HL-60/S4 treated with phorbol 12-myristate 13-acetate at 8.2 ng/mL for 4 days and 3 days (cell line): ENCODE measurements around the gene SENP8.

Experiments
- in situ Hi-C: fragments of 300-500 bp; cut with MboI; formaldehyde crosslinking; loops from 2 replicates; pipeline ENCODE4 v1.15.0; 2022; ENCODE audit warnings: low sequenced_read_pairs

SENP8 gene

DNA sequence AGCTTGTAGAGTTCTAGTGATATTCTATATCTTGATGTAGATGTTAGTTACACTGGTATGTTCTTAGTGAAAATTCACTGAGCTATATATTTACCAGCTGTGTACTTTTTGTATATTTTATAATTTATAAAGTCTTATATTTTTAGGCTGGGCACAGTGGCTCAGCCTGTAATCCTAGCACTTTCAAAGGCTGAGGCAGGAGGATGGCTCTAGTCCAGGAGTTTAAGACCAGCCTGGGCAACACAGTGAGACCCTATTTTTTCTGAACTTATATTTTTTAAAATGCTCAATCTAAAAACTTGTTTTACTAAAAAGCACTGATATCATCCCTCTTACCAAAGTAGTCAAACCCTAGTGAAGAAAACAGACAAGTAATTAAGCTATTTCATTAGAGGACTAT lies 5.4 kb upstream of the SENP8 start:
- in situ Hi-C loops: no loop called here

DNA sequence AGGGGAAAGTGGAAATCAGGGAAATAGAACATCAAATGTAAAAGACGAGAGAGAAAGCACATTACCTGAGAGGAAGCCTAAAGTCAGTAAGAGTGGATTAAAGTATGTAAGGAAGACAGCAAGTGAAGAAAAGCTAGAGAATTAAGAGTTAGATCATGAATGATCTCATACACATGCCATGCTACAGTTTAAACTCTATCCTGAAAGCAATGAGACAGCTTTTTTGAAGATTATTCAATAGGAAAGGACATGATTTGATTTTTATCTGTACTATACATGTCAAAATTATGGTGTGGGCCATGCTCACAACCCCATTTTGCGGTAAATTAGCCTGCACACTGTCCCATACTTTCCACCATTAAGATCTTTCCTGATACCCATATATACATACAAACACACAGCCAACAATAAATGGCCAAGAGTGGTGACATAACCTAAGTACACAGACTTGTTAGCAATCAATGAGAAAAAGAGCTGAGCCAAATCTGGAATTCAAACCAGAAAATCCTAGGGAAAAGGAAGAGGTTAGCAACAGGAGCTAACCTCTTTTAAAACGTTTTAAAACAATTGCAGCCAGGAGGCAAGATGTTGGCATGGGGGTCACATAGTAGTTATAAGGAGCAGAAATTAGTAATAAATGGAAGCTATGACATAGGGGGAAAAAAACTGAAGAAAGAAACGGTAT lies 4.7 kb upstream of the SENP8 start:
- in situ Hi-C loops: no loop called here

GRCh38 chr15:72116731-72117485 lies 1.3 kb upstream of the SENP8 start:
- in situ Hi-C loops: no loop called here

DNA sequence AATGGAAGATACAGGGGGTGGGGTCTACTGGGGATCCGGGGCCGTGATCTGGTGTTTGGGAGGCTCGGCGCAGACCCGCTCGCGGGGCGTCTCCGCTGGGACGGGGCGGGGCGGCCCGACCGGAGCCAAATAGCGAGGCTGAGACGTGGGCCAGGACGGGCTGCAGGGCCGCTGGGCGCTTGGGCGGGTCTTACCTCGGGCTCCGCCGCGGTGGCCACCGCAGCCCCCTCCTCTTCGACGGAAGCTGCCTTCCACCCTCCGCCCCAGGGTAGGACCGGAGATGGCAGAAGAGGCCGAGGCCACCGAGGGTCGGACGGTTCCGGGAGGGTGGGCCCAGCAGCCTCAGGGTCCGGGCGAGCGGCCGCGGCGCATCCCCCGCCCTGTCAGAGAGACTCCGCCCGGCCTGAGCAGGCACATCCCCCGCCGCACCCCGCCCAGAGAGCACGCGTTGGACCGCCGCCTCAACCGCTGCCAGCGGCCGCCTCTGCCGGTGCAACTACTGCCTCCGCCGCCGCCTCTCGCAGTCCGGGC lies 652 bp upstream of the SENP8 start:
- in situ Hi-C loops: no loop called here

GRCh38 chr15:72124218-72124617 lies 6.0 kb downstream of the SENP8 start:
- in situ Hi-C loops: no loop called here

DNA sequence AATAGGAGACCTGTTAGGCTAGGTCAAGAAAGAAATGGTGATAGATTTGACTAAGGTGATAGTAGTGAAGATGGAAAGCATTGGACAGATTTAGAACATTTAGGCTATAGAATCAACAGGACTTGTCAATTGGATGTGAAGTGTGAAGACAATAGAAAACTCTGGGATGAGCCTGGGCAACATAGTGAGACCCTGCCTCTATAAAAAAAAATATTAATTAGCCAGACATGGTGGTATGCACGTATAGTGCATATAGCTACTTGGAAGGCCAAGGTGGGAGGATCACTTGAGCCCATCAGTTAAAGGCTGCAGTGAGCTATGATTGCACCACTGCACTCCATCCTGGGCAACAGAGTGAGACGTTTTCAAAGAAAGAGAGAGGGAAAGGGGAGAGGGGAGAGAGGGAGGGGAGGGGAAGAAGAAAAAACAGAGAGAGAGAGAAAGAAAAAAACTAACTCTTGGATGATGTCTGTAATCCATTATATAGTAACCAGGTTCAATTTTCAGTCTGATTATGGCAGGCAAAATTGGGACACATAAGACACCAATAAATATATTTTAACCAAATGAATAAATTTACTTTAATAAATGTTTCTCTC lies 9.6 kb downstream of the SENP8 start:
- in situ Hi-C loops: no loop called here

GRCh38 chr15:72128359-72128758 lies 10.2 kb downstream of the SENP8 start:
- in situ Hi-C loops: no loop called here

DNA sequence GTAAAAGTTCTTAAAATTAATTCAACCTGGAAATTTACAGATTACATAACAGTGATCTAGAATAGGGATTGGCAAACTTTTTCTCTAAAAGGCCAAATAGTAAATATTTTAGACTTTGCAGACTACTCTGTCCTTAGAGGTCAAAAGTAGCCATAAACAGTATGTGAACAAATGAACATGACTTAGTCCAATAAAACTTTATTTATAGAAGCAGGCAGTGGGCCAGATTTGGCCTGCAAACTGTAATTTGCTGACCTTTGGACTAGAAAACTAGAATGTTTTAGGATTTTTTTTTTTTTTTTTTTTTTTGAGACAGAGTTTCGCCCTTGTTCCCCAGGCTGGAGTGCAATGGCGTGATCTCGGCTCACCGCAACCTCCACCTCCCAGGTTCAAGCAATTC lies 12.1 kb downstream of the SENP8 start:
- in situ Hi-C loops: no loop called here

DNA sequence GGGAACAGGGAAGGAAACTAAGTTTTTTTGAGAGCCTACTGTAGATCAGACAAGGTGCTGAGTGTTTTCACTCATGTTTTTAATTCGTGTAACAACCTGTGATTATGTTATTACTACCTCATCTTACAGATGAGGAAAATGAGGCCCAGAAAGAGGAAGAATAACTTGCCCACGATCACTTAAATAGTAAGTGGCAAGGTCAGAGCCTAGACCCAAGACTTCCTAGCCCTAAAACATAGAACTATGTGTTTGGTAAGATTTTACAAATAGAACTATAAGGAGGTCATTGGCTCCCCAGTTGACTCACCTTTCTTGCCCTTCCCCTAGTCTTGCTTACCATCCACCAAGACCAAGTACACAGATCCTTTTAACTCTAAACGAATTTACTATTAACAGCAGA lies 13.7 kb downstream of the SENP8 start:
- in situ Hi-C loops: no loop called here

DNA sequence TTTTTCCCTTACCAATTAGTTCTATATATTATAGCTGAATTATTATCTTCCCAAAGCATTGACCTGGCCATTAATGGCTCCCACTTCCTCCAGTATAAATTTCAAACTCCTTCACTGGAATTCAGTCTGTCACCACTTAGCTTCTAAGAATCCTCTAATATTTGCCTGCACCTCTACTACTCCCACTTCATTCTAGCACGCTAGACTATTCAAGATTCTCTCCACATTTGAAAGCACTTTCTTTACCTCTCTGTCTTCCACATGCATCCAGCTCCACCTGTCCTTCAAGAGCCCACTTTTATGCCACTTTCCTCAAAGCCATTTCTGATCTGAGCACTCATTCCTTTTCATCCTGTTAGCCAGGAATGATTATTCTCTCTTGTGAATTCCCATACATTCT lies 15.0 kb downstream of the SENP8 start:
- in situ Hi-C loops: no loop called here

- in situ Hi-C loops: no loop called here
These were observed 17.5 kb downstream of the SENP8 start for GRCh38 chr15:72135719-72136118.

DNA sequence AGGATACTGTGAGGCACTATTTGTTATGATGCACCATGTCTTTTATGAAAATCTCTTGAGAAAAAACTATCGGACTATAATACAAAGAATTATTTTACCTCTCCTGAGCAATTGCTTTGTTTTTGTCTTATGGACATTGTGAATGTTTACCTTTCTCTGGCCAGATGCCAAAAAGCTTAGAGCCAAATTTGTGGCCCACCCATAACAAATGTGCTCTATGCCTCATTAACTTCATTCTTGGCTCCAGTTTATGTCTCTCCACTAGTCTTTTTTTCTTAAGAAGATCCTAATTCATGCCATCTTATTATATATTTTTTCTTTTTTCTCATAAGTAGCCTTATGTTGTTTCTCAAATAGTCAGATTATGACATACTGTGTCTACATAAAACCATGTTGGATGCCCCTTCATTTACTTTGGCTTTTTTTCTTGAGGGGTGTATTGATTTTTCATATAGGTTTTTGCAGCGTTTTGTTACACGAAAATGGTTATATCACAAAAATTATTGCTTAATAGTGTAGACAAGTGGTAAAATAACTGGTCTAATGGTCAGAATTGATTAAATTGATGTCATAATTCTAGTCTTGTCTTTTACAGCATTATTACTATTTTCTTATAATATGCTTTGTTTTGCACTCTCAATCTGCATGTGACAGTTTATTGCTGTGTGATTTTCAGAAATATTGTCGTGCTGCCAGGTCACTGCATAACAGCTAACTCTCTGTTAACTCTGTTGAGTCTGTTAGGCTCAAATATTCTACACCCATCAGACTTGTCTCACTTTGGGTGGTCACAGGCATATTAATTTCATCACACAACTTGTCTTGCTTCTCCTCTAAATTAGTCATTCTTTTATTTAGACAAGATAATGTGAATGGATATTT lies 18.2 kb downstream of the SENP8 start:
- in situ Hi-C loops: no loop called here

DNA sequence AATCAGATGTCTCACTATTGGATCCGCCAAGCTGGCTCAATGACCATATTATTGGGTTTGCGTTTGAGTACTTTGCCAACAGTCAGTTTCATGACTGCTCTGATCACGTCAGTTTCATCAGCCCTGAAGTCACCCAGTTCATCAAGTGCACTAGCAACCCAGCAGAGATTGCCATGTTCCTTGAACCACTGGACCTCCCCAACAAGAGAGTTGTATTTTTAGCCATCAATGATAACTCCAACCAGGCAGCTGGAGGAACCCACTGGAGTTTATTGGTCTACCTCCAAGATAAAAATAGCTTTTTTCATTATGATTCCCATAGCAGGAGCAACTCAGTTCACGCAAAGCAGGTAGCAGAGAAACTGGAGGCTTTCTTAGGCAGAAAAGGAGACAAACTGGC lies 21.5 kb downstream of the SENP8 start:
- in situ Hi-C loops: no loop called here

GRCh38 chr15:72140088-72140487 lies 21.9 kb downstream of the SENP8 start:
- in situ Hi-C loops: no loop called here

DNA sequence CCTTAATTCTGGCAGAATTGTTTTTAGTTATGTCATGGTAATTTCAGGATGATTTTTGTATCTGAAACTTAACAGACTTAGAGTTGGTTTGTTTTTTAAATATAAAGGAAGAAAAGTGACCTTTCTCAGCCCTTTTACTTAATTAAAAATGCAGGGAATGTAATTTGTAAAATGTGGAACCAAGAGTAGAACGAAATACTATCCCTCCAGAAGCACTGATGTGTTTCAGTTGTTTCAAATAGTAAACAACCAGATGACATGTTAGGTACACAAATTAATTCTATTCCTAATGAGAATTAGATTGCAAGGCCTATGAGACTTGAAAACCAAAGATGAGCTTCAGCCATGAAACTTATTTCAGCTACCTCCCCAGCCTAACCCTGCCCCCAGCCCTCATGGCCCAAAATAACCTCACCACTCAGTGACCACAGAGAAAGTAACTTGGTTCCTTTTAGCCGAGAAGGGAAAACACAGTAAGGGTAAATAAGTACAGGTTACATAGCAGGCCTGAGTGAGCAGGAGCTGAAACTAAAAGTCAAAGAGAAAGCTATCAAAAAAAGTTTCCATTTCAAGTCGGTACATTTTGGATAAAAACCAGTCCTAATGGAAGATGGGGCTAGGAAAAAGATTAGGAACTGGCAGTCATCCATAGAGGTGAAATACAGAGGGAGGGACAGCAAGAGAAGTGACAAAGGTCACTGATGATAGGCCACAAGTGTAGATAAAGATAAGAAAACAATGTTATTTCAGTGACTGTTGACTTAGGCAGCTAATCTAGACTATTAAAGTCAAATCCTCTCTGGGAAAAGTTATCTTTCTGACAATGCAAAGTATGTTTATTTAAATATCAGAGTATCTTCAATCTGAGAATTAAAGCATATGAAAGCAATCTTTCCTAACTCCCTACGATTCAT lies 23.2 kb downstream of the SENP8 start:
- in situ Hi-C loops: no loop called here

DNA sequence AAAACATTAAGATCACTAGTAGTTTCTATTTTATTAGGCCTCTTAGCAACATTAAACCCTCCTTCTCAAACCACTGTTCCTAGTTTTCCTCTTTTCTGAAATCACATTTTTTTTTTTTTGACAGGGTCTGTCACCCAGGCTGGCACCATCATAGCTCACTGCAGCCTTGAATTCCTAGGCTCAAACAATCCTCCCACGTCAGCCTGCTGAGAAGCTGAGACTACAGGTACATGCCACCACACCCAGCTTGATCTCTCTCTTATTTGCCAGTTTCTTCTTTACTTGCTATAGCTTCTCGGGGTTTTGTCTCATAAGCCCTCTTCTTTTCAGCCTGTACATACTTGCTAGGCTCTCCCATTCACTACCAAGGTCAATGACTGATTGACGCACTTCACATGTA lies 28.0 kb downstream of the SENP8 start:
- in situ Hi-C loops: no loop called here

DNA sequence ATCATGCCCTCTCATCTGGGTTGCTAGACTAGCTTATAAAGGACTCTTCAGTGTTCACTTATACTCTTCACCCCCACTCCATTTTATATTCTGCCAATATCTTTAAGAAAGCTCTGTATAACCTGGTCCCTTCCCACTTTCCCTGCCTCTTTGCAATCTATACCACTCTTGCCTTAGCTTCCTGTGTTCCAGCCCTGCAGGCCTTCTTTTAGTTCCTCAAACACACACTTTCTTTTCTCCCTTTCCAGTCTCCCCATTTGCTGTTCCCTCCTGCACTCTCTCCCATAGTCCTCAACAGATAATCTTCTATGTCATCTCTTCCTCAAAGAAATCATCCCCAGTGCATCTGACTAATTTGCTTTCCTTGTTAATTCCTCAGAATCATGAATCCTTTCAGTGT lies 28.7 kb downstream of the SENP8 start:
- in situ Hi-C loops: no loop called here

- in situ Hi-C loops: no loop called here
These were observed 29.2 kb downstream of the SENP8 start for GRCh38 chr15:72147418-72147817.

DNA sequence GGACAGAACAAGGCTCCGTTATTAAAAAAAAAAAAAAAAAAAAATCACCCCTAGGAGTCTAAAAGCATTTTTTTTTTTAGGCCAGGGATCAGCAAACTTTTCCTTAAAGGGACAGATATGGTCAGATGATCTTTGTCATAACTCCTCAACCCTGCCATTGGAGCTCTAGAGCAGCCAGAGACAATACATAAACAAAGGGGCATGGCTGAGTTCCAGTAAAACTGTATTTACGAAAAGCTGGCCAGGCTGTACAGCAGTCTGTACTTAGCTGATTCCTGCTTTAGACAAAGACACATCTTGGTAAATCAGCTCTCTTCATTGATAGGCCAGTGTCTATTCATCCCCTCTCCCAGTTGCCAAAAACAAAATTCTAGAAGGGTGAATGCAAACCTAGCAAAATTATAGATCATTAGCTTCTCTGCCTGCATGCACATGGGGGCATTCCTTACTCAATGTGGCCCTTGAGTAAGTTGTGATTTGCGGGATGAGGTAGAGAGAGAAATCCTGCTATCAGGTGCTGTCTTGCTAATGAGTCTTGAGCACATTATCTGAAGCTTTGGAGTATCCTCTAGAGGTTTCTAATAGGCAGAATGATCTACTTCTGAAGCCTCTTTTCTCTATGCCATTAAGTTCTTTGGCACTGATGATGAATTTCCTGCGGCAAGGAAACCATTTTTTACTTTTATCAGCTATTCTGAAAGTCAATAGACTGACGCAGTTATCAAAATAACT lies 35.2 kb downstream of the SENP8 start:
- in situ Hi-C loops: loop anchor here (10.0 kb wide), 1 partner anchor 409 kb away; no protein-coding TSS in a partner anchor
